ENCODE measurements around the gene KCNQ1.

Gene KCNQ1

DNA sequence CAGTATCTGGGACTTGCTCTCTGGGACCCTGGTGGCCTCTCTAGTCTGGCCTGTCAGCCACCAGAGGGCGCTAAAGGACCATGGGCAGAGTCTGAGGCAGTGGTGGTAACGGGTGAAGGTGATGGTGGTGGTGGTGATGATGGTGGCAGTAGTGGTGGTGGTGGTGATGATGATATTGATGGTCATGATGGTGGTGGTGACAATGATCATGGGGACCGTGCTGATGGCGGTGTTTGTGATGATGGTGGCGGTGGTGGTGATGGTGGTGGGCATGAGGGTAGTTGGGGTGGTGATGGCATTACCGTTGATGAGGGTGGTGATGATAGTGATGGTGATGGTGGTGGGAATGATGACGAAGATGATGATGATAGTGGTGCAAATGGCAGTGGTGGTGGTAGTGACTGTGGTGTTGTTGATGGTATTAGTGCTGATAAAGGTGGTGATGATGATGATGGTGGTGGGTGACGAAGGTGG lies 16.4 kb upstream of the KCNQ1 start:
- no peak overlapping the region for H3K4me3 ChIP-seq (ENCODE audit: low read length, poor library complexity, severe bottlenecking)
- no peaks in the 10 kb centered on the region for H3K27me3 ChIP-seq (ENCODE audit: insufficient read depth, low read length, poor library complexity, severe bottlenecking)
- H3K9me2 ChIP-seq (replicated peaks; ENCODE audit: low read depth, low read length), result no peaks in the 10 kb centered on the region
- no peaks in the 10 kb centered on the region for H3K36me3 ChIP-seq (ENCODE audit: insufficient read depth, low read length)
- TF ChIP-seq EZH2phosphoT487 (IDR thresholded peaks at IDR 0.05; ENCODE audit: borderline replicate concordance), result no peak
- TF ChIP-seq, protein P1, sequence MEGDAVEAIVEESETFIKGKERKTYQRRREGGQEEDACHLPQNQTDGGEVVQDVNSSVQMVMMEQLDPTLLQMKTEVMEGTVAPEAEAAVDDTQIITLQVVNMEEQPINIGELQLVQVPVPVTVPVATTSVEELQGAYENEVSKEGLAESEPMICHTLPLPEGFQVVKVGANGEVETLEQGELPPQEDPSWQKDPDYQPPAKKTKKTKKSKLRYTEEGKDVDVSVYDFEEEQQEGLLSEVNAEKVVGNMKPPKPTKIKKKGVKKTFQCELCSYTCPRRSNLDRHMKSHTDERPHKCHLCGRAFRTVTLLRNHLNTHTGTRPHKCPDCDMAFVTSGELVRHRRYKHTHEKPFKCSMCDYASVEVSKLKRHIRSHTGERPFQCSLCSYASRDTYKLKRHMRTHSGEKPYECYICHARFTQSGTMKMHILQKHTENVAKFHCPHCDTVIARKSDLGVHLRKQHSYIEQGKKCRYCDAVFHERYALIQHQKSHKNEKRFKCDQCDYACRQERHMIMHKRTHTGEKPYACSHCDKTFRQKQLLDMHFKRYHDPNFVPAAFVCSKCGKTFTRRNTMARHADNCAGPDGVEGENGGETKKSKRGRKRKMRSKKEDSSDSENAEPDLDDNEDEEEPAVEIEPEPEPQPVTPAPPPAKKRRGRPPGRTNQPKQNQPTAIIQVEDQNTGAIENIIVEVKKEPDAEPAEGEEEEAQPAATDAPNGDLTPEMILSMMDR (conservative IDR thresholded peaks at IDR 0.05; ENCODE audit: low read length), result peak; percentile 98
- no peak overlapping the region for H3K9ac ChIP-seq (ENCODE audit: low read depth, low read length, poor library complexity, severe bottlenecking)
- no peaks in the 10 kb centered on the region for H3K9me3 ChIP-seq (ENCODE audit: insufficient read depth, low read depth, low read length)
- H3F3A ChIP-seq (ENCODE audit: low read depth), result no peaks in the 10 kb centered on the region
- no peak overlapping the region for H2AFZ ChIP-seq (ENCODE audit: low read length)
- no peak overlapping the region for H3K4me2 ChIP-seq (ENCODE audit: low read depth, low read length, poor library complexity, severe bottlenecking)
- no peaks in the 10 kb centered on the region for H3K79me2 ChIP-seq (ENCODE audit: insufficient read depth, low read length)
- no peaks in the 10 kb centered on the region for H3K4me1 ChIP-seq (ENCODE audit: insufficient read depth, low read length, poor library complexity, severe bottlenecking)
- no peaks in the 10 kb centered on the region for H4K20me1 ChIP-seq (ENCODE audit: insufficient read depth, low read length, poor library complexity, severe bottlenecking)

DNA sequence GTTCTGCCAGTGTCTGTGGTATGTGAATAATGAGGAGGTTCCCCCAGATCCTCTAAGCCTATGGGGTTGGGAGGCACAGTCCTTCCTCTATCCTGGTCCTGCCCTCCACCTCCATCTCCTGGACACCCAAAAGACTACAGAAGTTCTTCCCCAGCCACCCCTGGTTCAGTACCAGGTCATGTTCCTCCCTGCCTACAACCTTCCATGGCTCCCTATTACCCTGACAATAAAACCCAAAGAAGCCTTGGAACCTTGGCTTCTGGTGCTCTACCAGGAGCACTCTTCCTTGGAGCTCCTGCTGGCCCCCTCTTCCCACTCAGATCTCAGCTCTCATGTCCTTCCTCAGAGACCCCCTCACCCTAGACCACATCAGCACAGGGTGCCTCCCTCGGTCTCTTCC lies 13.4 kb upstream of the KCNQ1 start:
- no peaks in the 10 kb centered on the region for H3K79me2 ChIP-seq (ENCODE audit: insufficient read depth, low read length)

DNA sequence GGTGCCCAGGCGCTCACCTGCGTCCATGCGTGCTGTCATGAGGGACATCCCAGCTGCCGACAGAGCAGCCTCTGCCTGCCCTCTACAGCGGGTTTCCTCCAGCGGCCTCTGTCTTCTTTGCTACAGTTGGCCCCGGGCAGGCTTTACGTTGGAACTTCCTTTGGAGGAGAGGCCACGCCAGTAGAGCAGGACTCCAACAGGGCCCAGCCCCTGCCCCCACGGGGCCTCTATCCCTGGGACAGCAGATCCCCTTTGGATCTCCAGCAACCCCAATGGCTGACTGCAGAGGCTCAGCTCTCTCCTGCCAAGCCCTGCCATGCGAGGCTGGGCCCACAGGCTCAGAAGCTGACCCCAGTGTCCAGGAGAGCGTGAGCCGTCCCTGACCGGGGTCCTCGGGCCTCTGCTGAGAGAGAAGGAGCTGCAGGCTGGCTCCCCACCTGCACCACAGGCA lies 12.6 kb upstream of the KCNQ1 start:
- no peaks in the 10 kb centered on the region for H3K36me3 ChIP-seq (ENCODE audit: insufficient read depth, low read length)
- TF ChIP-seq EZH2phosphoT487 (IDR thresholded peaks at IDR 0.05; ENCODE audit: borderline replicate concordance), result no peak
- TF ChIP-seq, protein P1 (conservative IDR thresholded peaks at IDR 0.05; ENCODE audit: low read length), result no peak
- no peaks in the 10 kb centered on the region for H3K9me3 ChIP-seq (ENCODE audit: insufficient read depth, low read depth, low read length)
- no peak overlapping the region for H3K4me2 ChIP-seq (ENCODE audit: low read depth, low read length, poor library complexity, severe bottlenecking)
- no peak overlapping the region for H3K9ac ChIP-seq (ENCODE audit: low read depth, low read length, poor library complexity, severe bottlenecking)
- H2AFZ ChIP-seq (ENCODE audit: low read length), result no peak overlapping the region
- no peaks in the 10 kb centered on the region for H3K27me3 ChIP-seq (ENCODE audit: insufficient read depth, low read length, poor library complexity, severe bottlenecking)
- no peaks in the 10 kb centered on the region for H3K79me2 ChIP-seq (ENCODE audit: insufficient read depth, low read length)
- no peaks in the 10 kb centered on the region for H3F3A ChIP-seq (ENCODE audit: low read depth)
- H4K20me1 ChIP-seq (ENCODE audit: insufficient read depth, low read length, poor library complexity, severe bottlenecking), result no peaks in the 10 kb centered on the region
- no peaks in the 10 kb centered on the region for H3K4me1 ChIP-seq (ENCODE audit: insufficient read depth, low read length, poor library complexity, severe bottlenecking)
- no peak overlapping the region for H3K4me3 ChIP-seq (ENCODE audit: low read length, poor library complexity, severe bottlenecking)
- H3K9me2 ChIP-seq (replicated peaks; ENCODE audit: low read depth, low read length), result no peaks in the 10 kb centered on the region

More for the DNA sequence above, 13.4 kb upstream of the KCNQ1 start:
- no peak overlapping the region for H2AFZ ChIP-seq (ENCODE audit: low read length)
- no peaks in the 10 kb centered on the region for H4K20me1 ChIP-seq (ENCODE audit: insufficient read depth, low read length, poor library complexity, severe bottlenecking)
- H3K36me3 ChIP-seq (ENCODE audit: insufficient read depth, low read length), result no peaks in the 10 kb centered on the region
- no peaks in the 10 kb centered on the region for H3F3A ChIP-seq (ENCODE audit: low read depth)
- H3K9ac ChIP-seq (ENCODE audit: low read depth, low read length, poor library complexity, severe bottlenecking), result no peak overlapping the region
- no peaks in the 10 kb centered on the region for H3K4me1 ChIP-seq (ENCODE audit: insufficient read depth, low read length, poor library complexity, severe bottlenecking)
- H3K9me3 ChIP-seq (ENCODE audit: insufficient read depth, low read depth, low read length), result no peaks in the 10 kb centered on the region
- H3K4me2 ChIP-seq (ENCODE audit: low read depth, low read length, poor library complexity, severe bottlenecking), result no peak overlapping the region
- H3K9me2 ChIP-seq (replicated peaks; ENCODE audit: low read depth, low read length), result no peaks in the 10 kb centered on the region
- no peak for TF ChIP-seq EZH2phosphoT487 (IDR thresholded peaks at IDR 0.05; ENCODE audit: borderline replicate concordance)
- TF ChIP-seq, protein P1 (conservative IDR thresholded peaks at IDR 0.05; ENCODE audit: low read length), result no peak
- H3K27me3 ChIP-seq (ENCODE audit: insufficient read depth, low read length, poor library complexity, severe bottlenecking), result no peaks in the 10 kb centered on the region
- H3K4me3 ChIP-seq (ENCODE audit: low read length, poor library complexity, severe bottlenecking), result no peak overlapping the region

Measured in Loucy (cell line).